ENCODE results near the gene HTR3E. TPM values are rescaled to one million over a fixed set of nuclear protein-coding genes. Genes with fewer than 3 reads are reported as not detected.

The HTR3E gene
- polyA plus RNA-seq, 1 donor from 2014 or later, result not detected

- H3K4me2 ChIP-seq (ENCODE audit: low read length), result no peak overlapping the region
- H3K9ac ChIP-seq (ENCODE audit: low read length), result no peak overlapping the region
- no peaks in the 10 kb centered on the region for H3K27me3 ChIP-seq (ENCODE audit: insufficient read depth, low read depth, low read length)
- H4K20me1 ChIP-seq (ENCODE audit: insufficient read depth), result no peaks in the 10 kb centered on the region
- no peaks in the 10 kb centered on the region for H3K9me2 ChIP-seq (ENCODE audit: insufficient read depth, low read length)
- no peak overlapping the region for H3K4me3 ChIP-seq (ENCODE audit: low read length)
- peaks cover 3% of the 10 kb centered on the region for H3K9me3 ChIP-seq (ENCODE audit: low read length)
- H3K27ac ChIP-seq (ENCODE audit: low read length), result no peak overlapping the region
- H3K36me3 ChIP-seq (ENCODE audit: insufficient read depth, low read length), result no peaks in the 10 kb centered on the region
- H3K79me2 ChIP-seq (replicated peaks; ENCODE audit: insufficient read depth, low read length), result no peaks in the 10 kb centered on the region
- no peaks in the 10 kb centered on the region for H3F3A ChIP-seq (ENCODE audit: insufficient read depth, low read length, poor library complexity, severe bottlenecking)
- no peak for TF ChIP-seq EZH2 (IDR thresholded peaks at IDR 0.05; ENCODE audit: borderline replicate concordance, insufficient read depth, low read length, poor library complexity, severe bottlenecking)
- TF ChIP-seq TAF1 (IDR thresholded peaks at IDR 0.05; ENCODE audit: low read depth), result no peak
- TF ChIP-seq MXI1 (conservative IDR thresholded peaks at IDR 0.05; ENCODE audit: poor library complexity, severe bottlenecking), result no peak
- TF ChIP-seq POLR2AphosphoS5 (IDR thresholded peaks at IDR 0.05), result no peak
- TF ChIP-seq EP300 (conservative IDR thresholded peaks at IDR 0.05; ENCODE audit: poor library complexity, severe bottlenecking), result no peak
- TF ChIP-seq, protein P1, sequence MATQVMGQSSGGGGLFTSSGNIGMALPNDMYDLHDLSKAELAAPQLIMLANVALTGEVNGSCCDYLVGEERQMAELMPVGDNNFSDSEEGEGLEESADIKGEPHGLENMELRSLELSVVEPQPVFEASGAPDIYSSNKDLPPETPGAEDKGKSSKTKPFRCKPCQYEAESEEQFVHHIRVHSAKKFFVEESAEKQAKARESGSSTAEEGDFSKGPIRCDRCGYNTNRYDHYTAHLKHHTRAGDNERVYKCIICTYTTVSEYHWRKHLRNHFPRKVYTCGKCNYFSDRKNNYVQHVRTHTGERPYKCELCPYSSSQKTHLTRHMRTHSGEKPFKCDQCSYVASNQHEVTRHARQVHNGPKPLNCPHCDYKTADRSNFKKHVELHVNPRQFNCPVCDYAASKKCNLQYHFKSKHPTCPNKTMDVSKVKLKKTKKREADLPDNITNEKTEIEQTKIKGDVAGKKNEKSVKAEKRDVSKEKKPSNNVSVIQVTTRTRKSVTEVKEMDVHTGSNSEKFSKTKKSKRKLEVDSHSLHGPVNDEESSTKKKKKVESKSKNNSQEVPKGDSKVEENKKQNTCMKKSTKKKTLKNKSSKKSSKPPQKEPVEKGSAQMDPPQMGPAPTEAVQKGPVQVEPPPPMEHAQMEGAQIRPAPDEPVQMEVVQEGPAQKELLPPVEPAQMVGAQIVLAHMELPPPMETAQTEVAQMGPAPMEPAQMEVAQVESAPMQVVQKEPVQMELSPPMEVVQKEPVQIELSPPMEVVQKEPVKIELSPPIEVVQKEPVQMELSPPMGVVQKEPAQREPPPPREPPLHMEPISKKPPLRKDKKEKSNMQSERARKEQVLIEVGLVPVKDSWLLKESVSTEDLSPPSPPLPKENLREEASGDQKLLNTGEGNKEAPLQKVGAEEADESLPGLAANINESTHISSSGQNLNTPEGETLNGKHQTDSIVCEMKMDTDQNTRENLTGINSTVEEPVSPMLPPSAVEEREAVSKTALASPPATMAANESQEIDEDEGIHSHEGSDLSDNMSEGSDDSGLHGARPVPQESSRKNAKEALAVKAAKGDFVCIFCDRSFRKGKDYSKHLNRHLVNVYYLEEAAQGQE (IDR thresholded peaks at IDR 0.05; ENCODE audit: borderline replicate concordance), result no peak
- TF ChIP-seq RAD21 (conservative IDR thresholded peaks at IDR 0.05), result no peak
- no peak for TF ChIP-seq CTCF (IDR thresholded peaks at IDR 0.05; ENCODE audit: poor library complexity, severe bottlenecking)
- TF ChIP-seq SMC3 (conservative IDR thresholded peaks at IDR 0.05; ENCODE audit: poor library complexity), result no peak
- H2AFZ ChIP-seq (ENCODE audit: low read depth, low read length), result no peak overlapping the region
Measured at GRCh38 chr3:184066211-184066610, 30.7 kb upstream of the HTR3E start.

GRCh38 chr3:184067573-184068055 is 29.2 kb upstream of the HTR3E start:
- no peaks in the 10 kb centered on the region for H3F3A ChIP-seq (ENCODE audit: insufficient read depth, low read length, poor library complexity, severe bottlenecking)
- H3K79me2 ChIP-seq (replicated peaks; ENCODE audit: insufficient read depth, low read length), result no peaks in the 10 kb centered on the region
- H2AFZ ChIP-seq (ENCODE audit: low read depth, low read length), result no peak overlapping the region
- H3K4me2 ChIP-seq (ENCODE audit: low read length), result no peak overlapping the region
- H3K27ac ChIP-seq (ENCODE audit: low read length), result no peak overlapping the region
- no peak overlapping the region for H3K4me3 ChIP-seq (ENCODE audit: low read length)
- TF ChIP-seq, protein P1 (IDR thresholded peaks at IDR 0.05; ENCODE audit: borderline replicate concordance), result no peak
- TF ChIP-seq TAF1 (IDR thresholded peaks at IDR 0.05; ENCODE audit: low read depth) (no peak), CTCF (IDR thresholded peaks at IDR 0.05; ENCODE audit: poor library complexity, severe bottlenecking) (no peak), MXI1 (conservative IDR thresholded peaks at IDR 0.05; ENCODE audit: poor library complexity, severe bottlenecking) (no peak)
- H3K27me3 ChIP-seq (ENCODE audit: insufficient read depth, low read depth, low read length), result no peaks in the 10 kb centered on the region
- no peaks in the 10 kb centered on the region for H3K36me3 ChIP-seq (ENCODE audit: insufficient read depth, low read length)
- H4K20me1 ChIP-seq (ENCODE audit: insufficient read depth), result no peaks in the 10 kb centered on the region
- no peaks in the 10 kb centered on the region for H3K9me2 ChIP-seq (ENCODE audit: insufficient read depth, low read length)
- H3K9ac ChIP-seq (ENCODE audit: low read length), result no peak overlapping the region
- peaks cover 3% of the 10 kb centered on the region for H3K9me3 ChIP-seq (ENCODE audit: low read length)

All from neural cell (in vitro differentiated cells).